PC-9 (cell line): ENCODE results near the gene CACNG5. TPM values are rescaled to one million over a fixed set of nuclear protein-coding genes. Genes with fewer than 3 reads are reported as not detected.

Experiments used
- BruUV-seq: library from RNA; stranded (reverse); fragments of 400-500 nt; replicated peaks from 2 replicates; lab custom pipeline; 2021; lab: Mats Ljungman, UMichigan
- CTCF ChIA-PET: fragments of 300-600 bp; sonication (Branson Sonifier 250); formaldehyde crosslinking; loops from one replicate; lab custom pipeline; 2022; ENCODE audit warnings: antibody characterized with exemption; lab: Charles Lee
- POLR2A ChIA-PET: fragments of 300-600 bp; sonication (Branson Sonifier 250); formaldehyde crosslinking; loops from one replicate; lab custom pipeline; 2022; ENCODE audit warnings: antibody characterized with exemption; ENCODE audit not compliant: unreplicated experiment; lab: Charles Lee
- DNase-seq, 2 experiments: peaks; one replicate each; pipeline versions ENCODE4 v3.0.0 to v3.0.0-alpha.2; 2015 to 2022; ENCODE audit warnings: mixed read lengths in 1 of 2
- H2AFZ ChIP-seq: fragments of 200-600 bp; sonication (generic); 2 replicates; pipeline ENCODE4 v1.8.1; 2017; ENCODE audit warnings: antibody characterized with exemption
- H3F3A ChIP-seq: fragments of 200-600 bp; sonication (generic); 2 replicates; pipeline ENCODE4 v1.8.1; 2017; ENCODE audit warnings: antibody characterized with exemption, mild to moderate bottlenecking, low read depth; ENCODE audit not compliant: insufficient read depth
- H3K27ac ChIP-seq: fragments of 200-600 bp; sonication (generic); 2 replicates; pipeline ENCODE4 v1.6.1; 2016; ENCODE audit warnings: mixed run types
- H3K27me3 ChIP-seq: fragments of 200-600 bp; sonication (generic); 2 replicates; pipeline ENCODE4 v1.6.1; 2016; ENCODE audit warnings: low read depth, mixed run types; ENCODE audit not compliant: insufficient read depth
- H3K36me3 ChIP-seq: fragments of 200-600 bp; sonication (generic); 2 replicates; pipeline ENCODE4 v1.6.1; 2016; ENCODE audit warnings: low read depth, mixed run types
- H3K4me1 ChIP-seq: fragments of 200-600 bp; sonication (generic); replicated peaks from 2 replicates; pipeline ENCODE4 v1.6.1; 2016; ENCODE audit warnings: mixed run types; ENCODE audit not compliant: insufficient read depth
- H3K4me2 ChIP-seq: fragments of 200-600 bp; sonication (generic); 2 replicates; pipeline ENCODE4 v1.6.1; 2017; ENCODE audit warnings: mixed run types
- H3K4me3 ChIP-seq: fragments of 200-600 bp; sonication (generic); 2 replicates; pipeline ENCODE4 v1.6.1; 2016; ENCODE audit warnings: mixed run types
- H3K79me2 ChIP-seq: fragments of 200-600 bp; sonication (generic); 2 replicates; pipeline ENCODE4 v1.6.1; 2017; ENCODE audit warnings: low read depth, mixed run types
- H3K9me2 ChIP-seq: fragments of 200-600 bp; sonication (generic); 2 replicates; pipeline ENCODE4 v1.8.1; 2017; ENCODE audit warnings: mild to moderate bottlenecking; ENCODE audit not compliant: insufficient read depth
- H3K9me3 ChIP-seq: fragments of 200-600 bp; sonication (generic); 2 replicates; pipeline ENCODE4 v1.8.1; 2016; ENCODE audit warnings: low read depth; ENCODE audit not compliant: insufficient read depth
- H4K20me1 ChIP-seq: fragments of 200-600 bp; sonication (generic); 2 replicates; pipeline ENCODE4 v1.8.1; 2017; ENCODE audit not compliant: insufficient read depth
- EZH2 ChIP-seq: fragments of 200-600 bp; sonication (generic); IDR thresholded peaks from 2 replicates; pipeline ENCODE4 v1.8.0; 2017; ENCODE audit warnings: antibody characterized with exemption, low read depth
- intact Hi-C: fragments of 100-400 bp; cut with micrococcal nuclease; formaldehyde crosslinking; loops from one replicate; pipeline ENCODE4 v1.10.0; 2022; ENCODE audit not compliant: unreplicated experiment
- total RNA-seq: library from RNA; stranded (reverse); gene quantifications from 2 replicates; pipeline ENCODE4 v1.2.3, GENCODE V29; 2021
- TF ChIP-seq, protein P1 (sequence below): fragments of 200-600 bp; sonication (generic); conservative IDR thresholded peaks from 2 replicates; pipeline ENCODE4 v1.6.1; 2017; ENCODE audit warnings: mixed run types, antibody characterized with exemption, mild to moderate bottlenecking, moderate library complexity

The CACNG5 gene
- total RNA-seq, 1 experiment from 2014 or later, result not detected

DNA sequence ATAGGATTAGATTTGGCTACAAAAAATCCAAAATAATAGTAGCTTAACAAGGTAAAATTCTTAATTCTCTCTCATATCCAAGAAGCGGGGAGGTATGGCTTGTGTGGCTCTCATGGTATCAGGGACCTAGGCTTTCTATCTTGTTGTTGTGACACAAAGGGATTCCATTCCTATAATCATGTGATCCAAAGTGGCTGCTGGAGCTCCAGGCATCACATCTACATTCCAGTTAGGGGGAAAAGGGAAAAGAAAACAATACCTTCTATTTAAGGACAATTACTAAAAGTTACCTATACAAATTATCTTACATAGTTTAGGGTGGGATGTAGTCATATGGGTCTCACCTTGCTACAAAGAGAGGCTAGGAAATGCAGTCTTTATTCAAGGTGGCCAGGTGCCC lies 82.0 kb downstream of the CACNG5 start:
- Histone ChIP-seq H2AFZ (no peak overlapping the region), H3K9me2 (no peaks in the 10 kb centered on the region), H3K27me3 (no peaks in the 10 kb centered on the region), H3K4me1 (0 out of 2 replicates have a peak, but pooled peaks cover 5% of the 10 kb centered on the region), H3K36me3 (no peaks in the 10 kb centered on the region), H3F3A (no peaks in the 10 kb centered on the region), H3K27ac (no peak overlapping the region), H4K20me1 (no peaks in the 10 kb centered on the region), H3K79me2 (no peaks in the 10 kb centered on the region), H3K9me3 (no peaks in the 10 kb centered on the region), H3K4me2 (no peak overlapping the region), H3K4me3 (no peak overlapping the region)
- no peak for TF ChIP-seq EZH2
- TF ChIP-seq, protein P1, sequence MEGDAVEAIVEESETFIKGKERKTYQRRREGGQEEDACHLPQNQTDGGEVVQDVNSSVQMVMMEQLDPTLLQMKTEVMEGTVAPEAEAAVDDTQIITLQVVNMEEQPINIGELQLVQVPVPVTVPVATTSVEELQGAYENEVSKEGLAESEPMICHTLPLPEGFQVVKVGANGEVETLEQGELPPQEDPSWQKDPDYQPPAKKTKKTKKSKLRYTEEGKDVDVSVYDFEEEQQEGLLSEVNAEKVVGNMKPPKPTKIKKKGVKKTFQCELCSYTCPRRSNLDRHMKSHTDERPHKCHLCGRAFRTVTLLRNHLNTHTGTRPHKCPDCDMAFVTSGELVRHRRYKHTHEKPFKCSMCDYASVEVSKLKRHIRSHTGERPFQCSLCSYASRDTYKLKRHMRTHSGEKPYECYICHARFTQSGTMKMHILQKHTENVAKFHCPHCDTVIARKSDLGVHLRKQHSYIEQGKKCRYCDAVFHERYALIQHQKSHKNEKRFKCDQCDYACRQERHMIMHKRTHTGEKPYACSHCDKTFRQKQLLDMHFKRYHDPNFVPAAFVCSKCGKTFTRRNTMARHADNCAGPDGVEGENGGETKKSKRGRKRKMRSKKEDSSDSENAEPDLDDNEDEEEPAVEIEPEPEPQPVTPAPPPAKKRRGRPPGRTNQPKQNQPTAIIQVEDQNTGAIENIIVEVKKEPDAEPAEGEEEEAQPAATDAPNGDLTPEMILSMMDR, result no peak
- CTCF ChIA-PET, result no interaction called here
- no TSS peak for BruUV-seq
- DNase-seq, result no peak
- intact Hi-C loops, result no loop called here
- POLR2A ChIA-PET, result no interaction called here

DNA sequence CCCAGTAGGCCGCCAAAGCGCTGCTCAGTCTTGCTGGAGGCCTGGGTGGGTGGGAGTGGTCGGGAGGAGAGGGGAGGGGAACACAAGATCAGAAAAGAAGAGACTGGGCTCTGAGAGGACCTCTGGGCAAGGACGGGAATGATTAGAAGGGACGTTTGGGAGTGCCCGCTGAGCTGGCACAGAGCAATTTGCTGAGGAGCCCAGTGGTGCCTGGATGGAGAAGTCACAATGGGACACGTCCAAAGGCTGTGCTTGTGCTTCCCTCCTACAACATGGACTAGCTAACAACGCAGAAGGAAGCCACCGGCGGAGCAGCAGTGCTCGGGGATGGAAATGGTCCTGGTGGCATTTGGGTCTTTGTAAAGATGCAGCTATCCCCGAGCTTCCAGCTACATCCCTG lies 84.0 kb downstream of the CACNG5 start:
- no TSS peak for BruUV-seq
- Histone ChIP-seq H3K9me2 (no peaks in the 10 kb centered on the region), H2AFZ (no peak overlapping the region), H3K4me3 (no peak overlapping the region), H3K4me2 (no peak overlapping the region), H4K20me1 (no peaks in the 10 kb centered on the region), H3K36me3 (no peaks in the 10 kb centered on the region), H3K4me1 (0 out of 2 replicates have a peak, but pooled peaks cover 5% of the 10 kb centered on the region), H3F3A (no peaks in the 10 kb centered on the region), H3K27ac (no peak overlapping the region), H3K79me2 (no peaks in the 10 kb centered on the region), H3K27me3 (no peaks in the 10 kb centered on the region), H3K9me3 (no peaks in the 10 kb centered on the region)
- CTCF ChIA-PET, result no interaction called here
- no peak for TF ChIP-seq EZH2
- TF ChIP-seq, protein P1, result no peak
- no peak for DNase-seq
- intact Hi-C loops, result no loop called here
- POLR2A ChIA-PET, result no interaction called here

DNA sequence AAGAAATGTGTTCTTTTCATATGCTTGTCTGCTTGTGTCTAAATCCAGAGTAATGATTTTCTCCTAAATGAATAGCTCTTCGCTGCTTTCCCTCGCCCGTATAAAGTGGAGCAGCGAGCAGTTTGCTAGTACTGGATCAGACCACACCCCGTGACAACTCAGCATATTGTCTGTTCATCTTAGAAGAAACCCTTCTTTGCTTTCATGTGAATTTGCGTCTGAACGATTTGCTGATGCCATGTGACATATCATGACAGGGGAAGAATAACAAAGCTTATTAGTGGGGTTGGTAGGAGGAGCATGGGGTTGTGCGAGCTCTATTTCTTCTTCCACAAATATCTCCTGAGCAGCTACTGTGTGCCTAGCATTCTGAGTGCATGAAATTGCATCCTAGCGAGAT lies 85.5 kb downstream of the CACNG5 start:
- BruUV-seq, result no TSS peak
- Histone ChIP-seq H4K20me1 (no peaks in the 10 kb centered on the region), H2AFZ (no peak overlapping the region), H3K9me3 (no peaks in the 10 kb centered on the region), H3K27me3 (no peaks in the 10 kb centered on the region), H3K79me2 (no peaks in the 10 kb centered on the region), H3K36me3 (no peaks in the 10 kb centered on the region), H3K27ac (no peak overlapping the region), H3K9me2 (no peaks in the 10 kb centered on the region), H3F3A (no peaks in the 10 kb centered on the region), H3K4me1 (0 out of 2 replicates have a peak, but pooled peaks cover under 1% of the 10 kb centered on the region), H3K4me2 (no peak overlapping the region), H3K4me3 (no peak overlapping the region)
- DNase-seq, result no peak
- POLR2A ChIA-PET, result no interaction called here
- intact Hi-C loops, result no loop called here
- CTCF ChIA-PET, result interaction anchor here (0.5 kb wide), 1 partner anchor 555 kb away, joined by 4 read pairs; no protein-coding TSS in a partner anchor
- TF ChIP-seq, protein P1, result no peak
- TF ChIP-seq EZH2, result no peak
